ENCODE data around the gene FAM193B.

DNA sequence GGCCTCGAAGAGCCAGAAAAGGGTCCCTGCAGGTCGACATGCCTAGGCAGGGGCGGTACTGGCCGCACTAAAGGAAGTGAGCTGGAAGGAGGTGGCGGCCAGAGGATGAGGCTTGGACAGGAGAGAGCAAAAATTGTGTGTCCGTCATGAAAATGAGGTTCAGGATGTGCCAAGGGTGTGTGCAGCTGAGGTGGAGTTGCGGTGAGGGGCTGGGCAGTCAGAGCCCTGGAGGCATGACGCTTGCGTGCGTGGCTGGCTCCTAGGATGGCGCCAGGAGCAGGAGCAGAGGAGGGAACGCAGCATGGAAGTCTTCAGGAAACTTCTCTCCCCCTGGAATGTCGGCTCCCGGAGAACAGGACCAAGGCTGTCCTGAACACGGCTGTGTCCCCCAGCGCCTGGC lies 51.5 kb downstream of the FAM193B start:
- no peak for TF ChIP-seq EZH2 (IDR thresholded peaks at IDR 0.05; ENCODE audit: borderline replicate concordance, low read depth, low read length, poor library complexity, severe bottlenecking)
- TF ChIP-seq, protein P1, sequence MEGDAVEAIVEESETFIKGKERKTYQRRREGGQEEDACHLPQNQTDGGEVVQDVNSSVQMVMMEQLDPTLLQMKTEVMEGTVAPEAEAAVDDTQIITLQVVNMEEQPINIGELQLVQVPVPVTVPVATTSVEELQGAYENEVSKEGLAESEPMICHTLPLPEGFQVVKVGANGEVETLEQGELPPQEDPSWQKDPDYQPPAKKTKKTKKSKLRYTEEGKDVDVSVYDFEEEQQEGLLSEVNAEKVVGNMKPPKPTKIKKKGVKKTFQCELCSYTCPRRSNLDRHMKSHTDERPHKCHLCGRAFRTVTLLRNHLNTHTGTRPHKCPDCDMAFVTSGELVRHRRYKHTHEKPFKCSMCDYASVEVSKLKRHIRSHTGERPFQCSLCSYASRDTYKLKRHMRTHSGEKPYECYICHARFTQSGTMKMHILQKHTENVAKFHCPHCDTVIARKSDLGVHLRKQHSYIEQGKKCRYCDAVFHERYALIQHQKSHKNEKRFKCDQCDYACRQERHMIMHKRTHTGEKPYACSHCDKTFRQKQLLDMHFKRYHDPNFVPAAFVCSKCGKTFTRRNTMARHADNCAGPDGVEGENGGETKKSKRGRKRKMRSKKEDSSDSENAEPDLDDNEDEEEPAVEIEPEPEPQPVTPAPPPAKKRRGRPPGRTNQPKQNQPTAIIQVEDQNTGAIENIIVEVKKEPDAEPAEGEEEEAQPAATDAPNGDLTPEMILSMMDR (conservative IDR thresholded peaks at IDR 0.05; ENCODE audit: low read depth, low read length), result no peak
